HCT116 (cell line): ENCODE results near the gene GYS2. TPM values are rescaled to one million over a fixed set of nuclear protein-coding genes. Genes with fewer than 3 reads are reported as not detected.

Experiments
- ATAC-seq: fragments of 200-7000 bp; cut with Tn5 transposase; 2 replicates; pipeline ENCODE4 v1.9.1; 2020; ENCODE audit warnings: mild to moderate bottlenecking, moderate library complexity
- BruUV-seq: library from RNA; stranded (reverse); fragments of 400-500 nt; replicated peaks from 2 replicates; lab custom pipeline; 2021; lab: Mats Ljungman, UMichigan
- CTCF ChIA-PET: fragments of 300-600 bp; sonication (Branson Sonifier 250); formaldehyde crosslinking; loops from one replicate; lab custom pipeline; 2021; ENCODE audit warnings: antibody characterized with exemption; lab: Charles Lee
- POLR2A ChIA-PET: fragments of 300-600, 350-600 bp; sonication (Branson Sonifier 250); formaldehyde crosslinking; loops from one replicate; lab custom pipeline; 2021; ENCODE audit warnings: antibody characterized with exemption; lab: Charles Lee
- RAD21 ChIA-PET, 2 experiments: fragments of 300-600 bp; sonication (Branson Sonifier 250); formaldehyde crosslinking; loops; one replicate each; lab custom pipeline; 2023; ENCODE audit warnings: low total read pairs in 2 of 2; ENCODE audit not compliant: uncharacterized antibody in 2 of 2, unreplicated experiment in 2 of 2, low non-redundant PET in 1 of 2; lab: Charles Lee
- DNase-seq: peaks from one replicate; pipeline ENCODE4 v3.0.0-alpha.2; 2010; ENCODE audit warnings: low read depth, low spot score
- H2AFZ ChIP-seq: fragments of 200-600 bp; shearing (Covaris generic), sonication (generic); 2 replicates; pipeline ENCODE4 v1.6.1; 2017; ENCODE audit warnings: low read depth, mixed run types, mixed read lengths, antibody characterized with exemption, low read length; ENCODE audit not compliant: poor library complexity, severe bottlenecking
- H3K27ac ChIP-seq: 2 replicates; pipeline ENCODE4 v1.5.1; 2012; ENCODE audit warnings: low read depth, low read length
- H3K27me3 ChIP-seq: fragments of 200-600 bp; sonication (generic); 2 replicates; pipeline ENCODE4 v1.6.1; 2016; ENCODE audit warnings: mixed run types, low read length, mixed read lengths; ENCODE audit not compliant: insufficient read depth
- H3K36me3 ChIP-seq, 2 experiments: fragments of 200-500 bp in 1 of 2; fragments of 200-600 bp in 1 of 2; sonication (Bioruptor generic) in 1 of 2; sonication (generic) in 1 of 2; 2 replicates each; pipeline versions ENCODE4 v1.5.1 to v1.6.1; 2014 to 2016; ENCODE audit warnings: low read length in 2 of 2, inconsistent platforms in 1 of 2, mixed read lengths in 1 of 2, mixed run types in 1 of 2; ENCODE audit not compliant: insufficient read depth in 2 of 2, control insufficient read depth in 1 of 2
- H3K4me1 ChIP-seq, 2 experiments: fragments of 200-600 bp in 1 of 2; sonication (generic) in 1 of 2; 2 replicates each; pipeline versions ENCODE4 v1.5.1 to v1.6.1; 2012 to 2017; ENCODE audit warnings: low read length in 2 of 2, inconsistent platforms in 1 of 2, mild to moderate bottlenecking in 1 of 2, mixed read lengths in 1 of 2, mixed run types in 1 of 2, moderate library complexity in 1 of 2; ENCODE audit not compliant: insufficient read depth in 2 of 2, control insufficient read depth in 1 of 2
- H3K4me2 ChIP-seq: fragments of 200-600 bp; sonication (generic); 2 replicates; pipeline ENCODE4 v1.6.1; 2017; ENCODE audit warnings: mixed run types, low read length, mixed read lengths
- H3K4me3 ChIP-seq, 2 experiments: fragments of 200-600 bp in 1 of 2; sonication (generic) in 1 of 2; replicated peaks in 1 of 2; 2 replicates each; pipeline ENCODE4 v1.5.1; 2011 to 2016; ENCODE audit warnings: low read length in 2 of 2, control low read depth in 1 of 2, low read depth in 1 of 2, mild to moderate bottlenecking in 1 of 2, mixed read lengths in 1 of 2, mixed run types in 1 of 2
- H3K79me2 ChIP-seq: fragments of 200-600 bp; sonication (generic); 2 replicates; pipeline ENCODE4 v1.6.1; 2017; ENCODE audit warnings: mild to moderate bottlenecking, mixed run types, low read length, moderate library complexity, mixed read lengths; ENCODE audit not compliant: insufficient read depth
- H3K9ac ChIP-seq: fragments of 200-600 bp; sonication (generic); 2 replicates; pipeline ENCODE4 v1.6.1; 2016; ENCODE audit warnings: low read length, mixed read lengths
- H3K9me2 ChIP-seq: fragments of 200-600 bp; sonication (generic), shearing (Covaris generic); 2 replicates; pipeline ENCODE4 v1.6.1; 2017; ENCODE audit warnings: mixed run types, mild to moderate bottlenecking, moderate library complexity; ENCODE audit not compliant: insufficient read depth
- H3K9me3 ChIP-seq, 2 experiments: fragments of 200-500 bp in 1 of 2; fragments of 200-600 bp in 1 of 2; sonication (Bioruptor generic) in 1 of 2; sonication (generic) in 1 of 2; 2 replicates each; pipeline ENCODE4 v1.6.1; 2014 to 2017; ENCODE audit warnings: low read length in 2 of 2, mixed read lengths in 2 of 2, inconsistent platforms in 1 of 2, low read depth in 1 of 2, mild to moderate bottlenecking in 1 of 2, mixed run types in 1 of 2, moderate library complexity in 1 of 2; ENCODE audit not compliant: control insufficient read depth in 1 of 2, insufficient read depth in 1 of 2
- H4K20me1 ChIP-seq: fragments of 200-600 bp; sonication (generic), shearing (Covaris generic); 2 replicates; pipeline ENCODE4 v1.6.1; 2017; ENCODE audit warnings: mixed run types, mild to moderate bottlenecking, moderate library complexity; ENCODE audit not compliant: insufficient read depth
- CBX3 ChIP-seq: IDR thresholded peaks from 2 replicates; pipeline ENCODE4 v1.6.1; 2012; ENCODE audit warnings: low read depth
- CEBPB ChIP-seq: IDR thresholded peaks from 2 replicates; pipeline ENCODE4 v1.6.1; 2012; ENCODE audit warnings: low read depth
- EGR1 ChIP-seq: IDR thresholded peaks from 2 replicates; pipeline ENCODE4 v1.6.1; 2012; ENCODE audit warnings: low read depth
- ELF1 ChIP-seq: IDR thresholded peaks from 2 replicates; pipeline ENCODE4 v1.6.1; 2012; ENCODE audit warnings: low read depth, borderline replicate concordance
- EZH2 ChIP-seq: fragments of 200-600 bp; sonication (generic); IDR thresholded peaks from 2 replicates; pipeline ENCODE4 v1.6.1; 2017; ENCODE audit warnings: antibody characterized with exemption, mixed run types
- EZH2phosphoT487 ChIP-seq: fragments of 200-600 bp; IDR thresholded peaks from 2 replicates; pipeline ENCODE4 v1.6.1; 2018; ENCODE audit warnings: antibody characterized with exemption, borderline replicate concordance
- FOSL1 ChIP-seq: IDR thresholded peaks from 2 replicates; pipeline ENCODE4 v1.6.1; 2012; ENCODE audit warnings: low read depth
- JUND ChIP-seq: IDR thresholded peaks from 2 replicates; pipeline ENCODE4 v1.6.1; 2012
- RAD21 ChIP-seq: IDR thresholded peaks from 2 replicates; pipeline ENCODE4 v1.6.1; 2012; ENCODE audit warnings: low read depth, mild to moderate bottlenecking
- YY1 ChIP-seq: IDR thresholded peaks from 2 replicates; pipeline ENCODE4 v1.6.1; 2011; ENCODE audit warnings: low read length, low read depth, moderate library complexity, mild to moderate bottlenecking; ENCODE audit not compliant: insufficient replicate concordance; ENCODE audit errors: extremely low read depth
- ZFX ChIP-seq: fragments of 450-650 bp; IDR thresholded peaks from 2 replicates; pipeline ENCODE4 v1.6.1; 2017
- ZNF274 ChIP-seq: fragments of 200-500 bp; sonication (Bioruptor generic); IDR thresholded peaks from 2 replicates; pipeline ENCODE4 v1.6.1; 2014; ENCODE audit warnings: mild to moderate bottlenecking, low read depth, low read length, inconsistent platforms
- intact Hi-C: fragments of 100-400 bp; cut with micrococcal nuclease; formaldehyde crosslinking; loops from 2 replicates; pipeline ENCODE4 v1.10.0; 2022
- total RNA-seq: library from RNA; stranded (reverse); gene quantifications from one replicate; pipeline ENCODE4 v1.2.1, GENCODE V29; 2021; ENCODE audit not compliant: unreplicated experiment
- TF ChIP-seq, protein P1 (sequence below), 3 experiments: fragments of 200-600 bp in 1 of 3; sonication (generic) in 1 of 3; IDR thresholded peaks in 2 of 3; conservative IDR thresholded peaks in 1 of 3; 2 replicates each; pipeline ENCODE4 v1.5.1; 2012 to 2017; ENCODE audit warnings: low read depth in 2 of 3, low read length in 2 of 3, antibody characterized with exemption in 1 of 3, borderline replicate concordance in 1 of 3, control low read depth in 1 of 3, mild to moderate bottlenecking in 1 of 3, mixed read lengths in 1 of 3, mixed run types in 1 of 3, moderate library complexity in 1 of 3; ENCODE audit not compliant: insufficient read depth in 1 of 3
- TF ChIP-seq, protein P2 (sequence below): IDR thresholded peaks from 2 replicates; pipeline ENCODE4 v1.6.1; 2011; ENCODE audit warnings: mild to moderate bottlenecking, low read length, moderate library complexity; ENCODE audit not compliant: insufficient replicate concordance; ENCODE audit errors: extremely low read depth

The GYS2 gene
- total RNA-seq, 1 experiment from 2014 or later: not detected

DNA sequence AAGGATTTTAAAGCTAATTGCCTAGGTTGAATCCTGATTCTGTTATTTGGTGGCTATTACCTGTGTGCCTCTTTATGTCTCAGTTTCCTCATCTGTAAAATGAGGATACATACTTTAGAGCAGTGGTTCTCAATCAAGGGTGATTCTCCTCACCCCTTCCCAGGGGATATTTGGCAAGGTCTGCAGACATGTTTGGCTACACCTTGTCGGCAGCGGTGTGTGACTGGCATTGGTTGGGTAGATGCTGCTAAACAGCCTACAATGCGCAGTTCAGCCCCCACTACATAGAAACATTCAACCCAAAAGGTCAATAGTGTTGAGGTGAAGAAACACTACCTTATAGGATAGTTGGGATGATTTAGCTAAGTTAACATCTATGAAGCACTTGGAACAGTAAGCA, 29.6 kb upstream of the GYS2 start:
- H3K4me1 ChIP-seq: no peaks in the 10 kb centered on the region
- ChIA-PET POLR2A (no interaction called here), CTCF (no interaction called here), RAD21 (no interaction called here)
- BruUV-seq: no TSS peak
- H2AFZ ChIP-seq: no peak overlapping the region
- H4K20me1 ChIP-seq: peaks cover 32% of the 10 kb centered on the region
- no peak overlapping the region for H3K4me3 ChIP-seq
- no peaks in the 10 kb centered on the region for H3K27me3 ChIP-seq
- intact Hi-C loops: no loop called here
- ATAC-seq: peak; percentile 51
- no peaks in the 10 kb centered on the region for H3K9me2 ChIP-seq
- H3K4me2 ChIP-seq: no peak overlapping the region
- TF ChIP-seq ELF1: no peak
- no peak for TF ChIP-seq EZH2phosphoT487
- TF ChIP-seq EGR1: no peak
- TF ChIP-seq EZH2: no peak
- no peak for TF ChIP-seq ZNF274
- TF ChIP-seq YY1: no peak
- no peak for TF ChIP-seq RAD21
- no peak for TF ChIP-seq ZFX
- TF ChIP-seq JUND: no peak
- TF ChIP-seq, protein P1, sequence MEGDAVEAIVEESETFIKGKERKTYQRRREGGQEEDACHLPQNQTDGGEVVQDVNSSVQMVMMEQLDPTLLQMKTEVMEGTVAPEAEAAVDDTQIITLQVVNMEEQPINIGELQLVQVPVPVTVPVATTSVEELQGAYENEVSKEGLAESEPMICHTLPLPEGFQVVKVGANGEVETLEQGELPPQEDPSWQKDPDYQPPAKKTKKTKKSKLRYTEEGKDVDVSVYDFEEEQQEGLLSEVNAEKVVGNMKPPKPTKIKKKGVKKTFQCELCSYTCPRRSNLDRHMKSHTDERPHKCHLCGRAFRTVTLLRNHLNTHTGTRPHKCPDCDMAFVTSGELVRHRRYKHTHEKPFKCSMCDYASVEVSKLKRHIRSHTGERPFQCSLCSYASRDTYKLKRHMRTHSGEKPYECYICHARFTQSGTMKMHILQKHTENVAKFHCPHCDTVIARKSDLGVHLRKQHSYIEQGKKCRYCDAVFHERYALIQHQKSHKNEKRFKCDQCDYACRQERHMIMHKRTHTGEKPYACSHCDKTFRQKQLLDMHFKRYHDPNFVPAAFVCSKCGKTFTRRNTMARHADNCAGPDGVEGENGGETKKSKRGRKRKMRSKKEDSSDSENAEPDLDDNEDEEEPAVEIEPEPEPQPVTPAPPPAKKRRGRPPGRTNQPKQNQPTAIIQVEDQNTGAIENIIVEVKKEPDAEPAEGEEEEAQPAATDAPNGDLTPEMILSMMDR (IDR thresholded peaks at IDR 0.05 in 2 of 3, conservative IDR thresholded peaks at IDR 0.05 in 1 of 3; ENCODE audit: borderline replicate concordance in 1 of 3, insufficient read depth in 1 of 3, low read depth in 2 of 3, low read length in 2 of 3): no peak
- no peak for TF ChIP-seq FOSL1
- TF ChIP-seq CBX3: no peak
- TF ChIP-seq CEBPB: no peak
- TF ChIP-seq, protein P2, sequence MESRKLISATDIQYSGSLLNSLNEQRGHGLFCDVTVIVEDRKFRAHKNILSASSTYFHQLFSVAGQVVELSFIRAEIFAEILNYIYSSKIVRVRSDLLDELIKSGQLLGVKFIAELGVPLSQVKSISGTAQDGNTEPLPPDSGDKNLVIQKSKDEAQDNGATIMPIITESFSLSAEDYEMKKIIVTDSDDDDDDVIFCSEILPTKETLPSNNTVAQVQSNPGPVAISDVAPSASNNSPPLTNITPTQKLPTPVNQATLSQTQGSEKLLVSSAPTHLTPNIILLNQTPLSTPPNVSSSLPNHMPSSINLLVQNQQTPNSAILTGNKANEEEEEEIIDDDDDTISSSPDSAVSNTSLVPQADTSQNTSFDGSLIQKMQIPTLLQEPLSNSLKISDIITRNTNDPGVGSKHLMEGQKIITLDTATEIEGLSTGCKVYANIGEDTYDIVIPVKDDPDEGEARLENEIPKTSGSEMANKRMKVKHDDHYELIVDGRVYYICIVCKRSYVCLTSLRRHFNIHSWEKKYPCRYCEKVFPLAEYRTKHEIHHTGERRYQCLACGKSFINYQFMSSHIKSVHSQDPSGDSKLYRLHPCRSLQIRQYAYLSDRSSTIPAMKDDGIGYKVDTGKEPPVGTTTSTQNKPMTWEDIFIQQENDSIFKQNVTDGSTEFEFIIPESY: no peak
- DNase-seq: no peak
- H3K9me3 ChIP-seq: no peaks in the 10 kb centered on the region
- peaks cover 41 to 44% of the 10 kb centered on the region in 2 experiments for H3K36me3 ChIP-seq
- H3K79me2 ChIP-seq: peaks cover 16% of the 10 kb centered on the region
- no peak overlapping the region for H3K27ac ChIP-seq
- no peak overlapping the region for H3K9ac ChIP-seq
